ENCODE data around the gene ZNF530.

DNA sequence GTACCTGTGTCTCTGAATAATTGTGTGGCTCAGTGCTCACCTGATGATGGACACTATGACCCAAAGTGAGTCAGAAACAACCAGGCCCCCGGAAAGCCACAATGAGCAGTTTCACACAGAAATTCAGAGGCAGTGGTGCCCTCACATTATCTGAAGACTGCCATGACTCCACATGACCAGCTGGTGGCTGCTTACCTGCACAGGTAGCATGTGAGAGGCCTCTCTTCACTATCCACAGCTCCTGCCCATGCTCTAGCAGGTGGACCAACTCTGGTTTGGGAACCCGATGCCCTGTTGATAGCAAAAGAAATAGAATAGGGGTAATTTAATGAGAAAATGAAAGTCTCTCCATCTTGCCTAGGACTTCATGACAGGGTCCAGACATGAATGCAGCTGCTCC is 47.3 kb upstream of the ZNF530 start:
- TF ChIP-seq, protein P1, sequence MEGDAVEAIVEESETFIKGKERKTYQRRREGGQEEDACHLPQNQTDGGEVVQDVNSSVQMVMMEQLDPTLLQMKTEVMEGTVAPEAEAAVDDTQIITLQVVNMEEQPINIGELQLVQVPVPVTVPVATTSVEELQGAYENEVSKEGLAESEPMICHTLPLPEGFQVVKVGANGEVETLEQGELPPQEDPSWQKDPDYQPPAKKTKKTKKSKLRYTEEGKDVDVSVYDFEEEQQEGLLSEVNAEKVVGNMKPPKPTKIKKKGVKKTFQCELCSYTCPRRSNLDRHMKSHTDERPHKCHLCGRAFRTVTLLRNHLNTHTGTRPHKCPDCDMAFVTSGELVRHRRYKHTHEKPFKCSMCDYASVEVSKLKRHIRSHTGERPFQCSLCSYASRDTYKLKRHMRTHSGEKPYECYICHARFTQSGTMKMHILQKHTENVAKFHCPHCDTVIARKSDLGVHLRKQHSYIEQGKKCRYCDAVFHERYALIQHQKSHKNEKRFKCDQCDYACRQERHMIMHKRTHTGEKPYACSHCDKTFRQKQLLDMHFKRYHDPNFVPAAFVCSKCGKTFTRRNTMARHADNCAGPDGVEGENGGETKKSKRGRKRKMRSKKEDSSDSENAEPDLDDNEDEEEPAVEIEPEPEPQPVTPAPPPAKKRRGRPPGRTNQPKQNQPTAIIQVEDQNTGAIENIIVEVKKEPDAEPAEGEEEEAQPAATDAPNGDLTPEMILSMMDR (IDR thresholded peaks at IDR 0.05): no peak
- no peak for TF ChIP-seq TCF7L2 (IDR thresholded peaks at IDR 0.05; ENCODE audit: low read depth, low read length)

Measured in Panc1 (cell line).